A549 (cell line): Measurements from ENCODE around the gene MOV10L1. TPM values are rescaled to one million over a fixed set of nuclear protein-coding genes. Genes with fewer than 3 reads are reported as not detected.

Experiments used
- ATAC-seq, 2 experiments: fragments of 200-7000 bp in 1 of 2; fragments of >200 bp in 1 of 2; cut with Nextera tagmentation in 1 of 2; cut with Tn5 transposase in 1 of 2; 3 replicates each; pipeline versions ENCODE4 v1.8.0 to v1.9.1; 2018 to 2020; ENCODE audit warnings: mild to moderate bottlenecking in 1 of 2, moderate library complexity in 1 of 2
- CTCF ChIA-PET: fragments of 300-600 bp; sonication (Branson Sonifier 250); formaldehyde crosslinking; extraction: SDS; loops from one replicate; lab custom pipeline; 2021; ENCODE audit warnings: antibody characterized with exemption, inconsistent platforms; lab: Yijun Ruan, JAX
- POLR2A ChIA-PET: fragments of 350-600 bp; formaldehyde crosslinking; extraction: SDS; loops from one replicate; lab custom pipeline; 2021; ENCODE audit warnings: antibody characterized with exemption, inconsistent platforms; lab: Yijun Ruan, JAX
- DNase-seq, 2 experiments: peaks; one replicate each; pipeline versions ENCODE4 v3.0.0 to v3.0.0-alpha.2; 2011 to 2016; ENCODE audit warnings: low read depth in 1 of 2, low spot score in 1 of 2
- FAIRE-seq: peaks from 2 replicates; lab custom pipeline; 2011; peaks lifted over from hg19 to GRCh38; lab: Jason Lieb, UNC
- H3K27ac ChIP-seq, 2 experiments: fragments of >200 bp; sonication (Bioruptor Twin); formaldehyde crosslinking; 3 replicates each; pipeline ENCODE4 v1.5.1; 2016 to 2017
- H3K4me1 ChIP-seq: fragments of >200 bp; sonication (Bioruptor Twin); formaldehyde crosslinking; 3 replicates; pipeline ENCODE4 v1.6.1; 2016
- H3K4me2 ChIP-seq: fragments of >200 bp; sonication (Bioruptor Twin); formaldehyde crosslinking; 3 replicates; pipeline ENCODE4 v1.6.1; 2016
- H3K4me3 ChIP-seq: fragments of >200 bp; sonication (Bioruptor Twin); formaldehyde crosslinking; 3 replicates; pipeline ENCODE4 v1.5.1; 2016
- H3K9me3 ChIP-seq: fragments of >200 bp; sonication (Bioruptor Twin); formaldehyde crosslinking; 3 replicates; pipeline ENCODE4 v1.6.1; 2016
- ATOH8 ChIP-seq: fragments of 250-450 bp; sonication (Bioruptor Pico); IDR thresholded peaks from 2 replicates; pipeline ENCODE4 v1.5.0; 2020; ENCODE audit warnings: low read depth, mild to moderate bottlenecking, moderate library complexity
- BCL3 ChIP-seq: fragments of >200 bp; sonication (Bioruptor Twin); formaldehyde crosslinking; IDR thresholded peaks from 3 replicates; pipeline ENCODE4 v1.6.1; 2016
- BHLHE40 ChIP-seq: IDR thresholded peaks from 2 replicates; pipeline ENCODE4 v1.6.1; 2012; ENCODE audit warnings: low read depth, low read length, inconsistent platforms
- CBX2 ChIP-seq: fragments of 200-600 bp; sonication (generic); IDR thresholded peaks from 2 replicates; pipeline ENCODE4 v1.6.1; 2016; ENCODE audit warnings: low read depth, mild to moderate bottlenecking, borderline replicate concordance
- CHD4 ChIP-seq: fragments of 200-600 bp; sonication (generic); IDR thresholded peaks from 2 replicates; pipeline ENCODE4 v1.6.1; 2016; ENCODE audit warnings: antibody characterized with exemption, mild to moderate bottlenecking, borderline replicate concordance
- CTCF ChIP-seq: fragments of >200 bp; sonication (Bioruptor Twin); formaldehyde crosslinking; IDR thresholded peaks from 3 replicates; pipeline ENCODE4 v1.5.1; 2016
- ESRRA ChIP-seq: fragments of 150-350 bp; IDR thresholded peaks from 2 replicates; pipeline ENCODE4 v1.6.1; 2014; ENCODE audit warnings: mild to moderate bottlenecking, low read length, borderline replicate concordance
- FOSB ChIP-seq: fragments of 250-450 bp; sonication (Bioruptor Pico); IDR thresholded peaks from 2 replicates; pipeline ENCODE4 v1.5.0; 2020; ENCODE audit warnings: mild to moderate bottlenecking, moderate library complexity
- FOXS1 ChIP-seq: fragments of 250-450 bp; sonication (Bioruptor Pico); IDR thresholded peaks from 2 replicates; pipeline ENCODE4 v1.5.0; 2020; ENCODE audit warnings: mild to moderate bottlenecking, moderate library complexity
- GATA3 ChIP-seq: IDR thresholded peaks from 2 replicates; pipeline ENCODE4 v1.6.1; 2012; ENCODE audit warnings: borderline replicate concordance
- HES2 ChIP-seq: fragments of >200 bp; sonication (Bioruptor Twin); formaldehyde crosslinking; IDR thresholded peaks from 2 replicates; pipeline ENCODE4 v1.6.1; 2016
- HEYL ChIP-seq: fragments of 250-450 bp; sonication (Bioruptor Pico); IDR thresholded peaks from 2 replicates; pipeline ENCODE4 v1.8.0; 2021; ENCODE audit warnings: mild to moderate bottlenecking, moderate library complexity
- MAFK ChIP-seq: fragments of 450-650 bp; IDR thresholded peaks from 2 replicates; pipeline ENCODE4 v1.6.1; 2014; ENCODE audit not compliant: partially characterized antibody
- MAX ChIP-seq: IDR thresholded peaks from 2 replicates; pipeline ENCODE4 v1.6.1; 2012
- MYC ChIP-seq: IDR thresholded peaks from 2 replicates; pipeline ENCODE4 v1.6.1; 2012; ENCODE audit warnings: mild to moderate bottlenecking, inconsistent platforms, low read length, improper control_type of control experiment, borderline replicate concordance
- NFE2L2 ChIP-seq: fragments of 150-350 bp; conservative IDR thresholded peaks from 2 replicates; pipeline ENCODE4 v1.6.1; 2014; ENCODE audit warnings: low read length
- RCOR1 ChIP-seq: fragments of 150-350 bp; IDR thresholded peaks from 2 replicates; pipeline ENCODE4 v1.6.1; 2014; ENCODE audit warnings: antibody characterized with exemption, low read length, low read depth
- RNF2 ChIP-seq: fragments of 200-600 bp; sonication (generic); IDR thresholded peaks from 2 replicates; pipeline ENCODE4 v1.6.1; 2016; ENCODE audit warnings: low read depth, mild to moderate bottlenecking, antibody characterized with exemption, moderate library complexity, borderline replicate concordance
- SREBF2 ChIP-seq: fragments of 450-650 bp; IDR thresholded peaks from 2 replicates; pipeline ENCODE4 v1.6.1; 2014; ENCODE audit warnings: mild to moderate bottlenecking, moderate library complexity
- TP53 ChIP-seq: fragments of 250-450 bp; sonication (Bioruptor Pico); IDR thresholded peaks from 2 replicates; pipeline ENCODE4 v1.5.0; 2021; ENCODE audit warnings: mild to moderate bottlenecking, moderate library complexity
- ZNF302 ChIP-seq: fragments of 250-450 bp; sonication (Bioruptor Pico); IDR thresholded peaks from 2 replicates; pipeline ENCODE4 v1.9.0; 2021; ENCODE audit warnings: inconsistent platforms, mild to moderate bottlenecking, moderate library complexity
- ZSCAN20 ChIP-seq: fragments of 250-450 bp; sonication (Bioruptor Pico); IDR thresholded peaks from 2 replicates; pipeline ENCODE4 v1.8.0; 2022; ENCODE audit warnings: mild to moderate bottlenecking, moderate library complexity
- WGBS: methylation state at CpG from one replicate; pipeline ENCODE4 v1.1.6; 2017; ENCODE audit errors: missing lambda C conversion rate; 5-methylcytosine and 5-hydroxymethylcytosine counted together
- polyA plus RNA-seq, 4 experiments: library from polyadenylated mRNA; depleted of rRNA in 3 of 4; stranded (reverse); fragments of >200 nt; fragmentation: RNase III in 1 of 4; extraction: RNeasy Plus Mini Kit Qiagen cat#74134 plus additional on column Dnase treatment in 1 of 4; gene quantifications; 2 replicates in 3 of 4; 3 replicates in 1 of 4; pipeline ENCODE4 v1.2.3, GENCODE V29; 2011 to 2017

The MOV10L1 gene
- polyA plus RNA-seq, 2 of the 4 experiments (the other 2 are of a cell fraction), result 0.04 TPM

- Histone ChIP-seq H3K9me3 (no peaks in the 10 kb centered on the region), H3K4me3 (no peak overlapping the region)
- 90% methylated on average over 9 of the region's 20 CpGs for WGBS
- POLR2A ChIA-PET, result no interaction called here
- TF ChIP-seq RCOR1 (no peak), SREBF2 (no peak), MAFK (no peak), ATOH8 (no peak), ZNF302 (CRISPR knock-in tag) (no peak), TP53 (CRISPR knock-in tag) (no peak), BHLHE40 (no peak), CTCF (no peak), FOXS1 (CRISPR knock-in tag) (no peak), GATA3 (no peak), RNF2 (no peak), MYC (no peak), FOSB (CRISPR knock-in tag) (no peak), ZSCAN20 (CRISPR knock-in tag) (no peak), MAX (no peak), BCL3 (no peak)
- TF ChIP-seq, all 56 proteins: peak for 0
- FAIRE-seq, result no peak
- no peak for ATAC-seq
- CTCF ChIA-PET, result interaction anchor here (0.9 to 3.3 kb wide), 7 partner anchors 15 to 133 kb away, joined by 3 to 15 read pairs (median 6); no protein-coding TSS in a partner anchor
- DNase-seq, result no peak
- Histone ChIP-seq H3K4me1 (peaks cover 27% of the 10 kb centered on the region), H3K27ac (peak overlapping the region; percentile 79 to 93; a peak in 5 of 6 replicates), H3K4me2 (peak overlapping the region; percentile 94)
Measured at GRCh38 chr22:50189184-50189848, 99.5 kb downstream of the MOV10L1 start.

GRCh38 chr22:50189849-50190181 lies 100.0 kb downstream of the MOV10L1 start:
- ChIA-PET CTCF (interaction anchor here (0.9 to 3.3 kb wide), 6 partner anchors 16 to 133 kb away, joined by 3 to 15 read pairs (median 8); no protein-coding TSS in a partner anchor), POLR2A (no interaction called here)
- WGBS, result 53% methylated on average over 2 of the region's 4 CpGs
- Histone ChIP-seq H3K4me3 (peak overlapping the region; percentile 56; the same call in 2 of the 3 replicates), H3K4me2 (peak overlapping the region; percentile 94), H3K9me3 (no peaks in the 10 kb centered on the region), H3K27ac (peak overlapping the region; percentile 79 to 93), H3K4me1 (peaks cover 25% of the 10 kb centered on the region)
- no peak for FAIRE-seq
- no peak for DNase-seq
- no peak for TF ChIP-seq NFE2L2
- no peak for TF ChIP-seq BHLHE40
- TF ChIP-seq HES2, result no peak
- no peak for TF ChIP-seq CHD4
- TF ChIP-seq HEYL, result no peak
- TF ChIP-seq ESRRA, result no peak
- TF ChIP-seq CBX2, result no peak
- ATAC-seq, result peak; percentile 41 to 58; a peak in 5 of 6 replicates
